Measurements from ENCODE around the gene ZBTB34. TPM values are rescaled to one million over a fixed set of nuclear protein-coding genes. Genes with fewer than 3 reads are reported as not detected.

ZBTB34 gene
- total RNA-seq, 2 donors from 2014 or later: 5.3 to 7.5 TPM

GRCh38 chr9:126874546-126875314 lies 14.3 kb downstream of the ZBTB34 start:
- Histone ChIP-seq H3K36me3 (replicated peaks in 1 of 2; ENCODE audit: insufficient read depth in 1 of 2, low read depth in 2 of 2) (peaks cover 0 to 2% of the 10 kb centered on the region in 2 donors), H3K4me1 (no peaks in the 10 kb centered on the region), H3K4me3 (no peak overlapping the region), H3K27ac (no peak overlapping the region), H3K27me3 (no peaks in the 10 kb centered on the region), H3K9me3 (no peaks in the 10 kb centered on the region)
- ATAC-seq: no peak
- no peak for TF ChIP-seq CTCF (IDR thresholded peaks at IDR 0.05)
- no peak for TF ChIP-seq POLR2A (IDR thresholded peaks at IDR 0.05)
- 70 to 72% methylated on average over 9 of the region's 9 CpGs for WGBS, 2 donors
- DNase-seq: no peak
- intact Hi-C loops (cut with DNase I): no loop called here

DNA sequence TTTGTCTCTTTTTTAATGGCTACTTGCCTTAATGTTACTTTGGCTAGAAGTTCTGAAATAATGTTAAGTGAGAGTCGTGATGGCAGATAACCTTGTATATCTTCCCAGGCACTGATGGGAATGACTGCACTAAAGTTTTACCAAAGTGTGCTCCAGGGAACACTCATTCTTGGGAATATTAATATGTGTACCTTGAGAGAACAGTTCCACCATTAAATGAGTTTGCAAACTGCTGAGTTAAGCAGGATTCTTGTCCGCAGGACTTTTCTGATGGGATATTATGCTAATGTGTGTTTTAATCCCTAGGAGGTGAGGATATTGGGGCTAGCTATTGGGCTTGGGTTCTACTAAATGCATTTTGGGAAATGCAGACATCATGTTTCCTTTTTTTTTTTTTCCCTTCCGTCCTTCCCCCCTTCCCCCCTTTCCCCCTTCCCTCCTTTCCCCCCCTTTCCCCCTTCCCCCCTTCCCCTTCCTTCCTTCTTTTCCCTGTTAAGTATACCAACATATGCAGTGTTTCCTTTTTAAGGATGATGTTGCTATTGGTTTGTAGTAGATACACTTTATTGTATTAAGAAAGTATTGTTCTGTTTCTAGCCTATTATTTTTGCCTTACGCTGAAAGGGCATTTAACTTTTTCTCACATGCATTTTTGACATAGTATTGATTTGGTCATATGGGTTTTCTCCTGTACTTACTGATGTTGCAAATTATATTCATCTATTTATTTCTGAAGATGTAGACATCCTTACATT lies 15.5 kb downstream of the ZBTB34 start:
- DNase-seq (no peak), ATAC-seq (no peak)
- H3K9me3 ChIP-seq: no peaks in the 10 kb centered on the region
- intact Hi-C loops (cut with DNase I): no loop called here
- no peak overlapping the region for H3K4me3 ChIP-seq
- H3K36me3 ChIP-seq (replicated peaks in 1 of 2; ENCODE audit: insufficient read depth in 1 of 2, low read depth in 2 of 2): peaks cover 0 to 9% of the 10 kb centered on the region in 2 donors
- H3K4me1 ChIP-seq: no peaks in the 10 kb centered on the region
- no peak for TF ChIP-seq POLR2A (IDR thresholded peaks at IDR 0.05)
- TF ChIP-seq CTCF (IDR thresholded peaks at IDR 0.05): no peak
- no peaks in the 10 kb centered on the region for H3K27me3 ChIP-seq
- H3K27ac ChIP-seq: no peak overlapping the region
- WGBS, 2 donors: 70 to 76% methylated on average over 4 of the region's 4 CpGs

DNA sequence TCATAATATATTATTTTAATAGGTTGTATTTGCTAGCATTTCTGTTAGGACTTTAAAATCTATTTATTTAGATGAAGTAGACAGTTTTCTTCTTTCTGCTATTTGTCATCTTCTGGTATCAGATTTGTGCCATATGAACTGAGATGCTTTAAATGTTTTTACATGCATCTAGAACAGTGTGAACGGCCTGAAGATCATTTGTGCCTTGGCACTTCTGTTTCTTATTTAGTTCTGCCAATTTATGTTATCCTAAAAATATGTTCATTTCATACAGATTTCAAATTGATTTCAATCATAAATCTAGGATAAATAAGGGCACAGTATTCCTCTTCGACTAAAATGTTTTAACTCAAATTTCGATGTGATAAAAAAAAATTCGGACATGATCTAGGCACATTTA lies 16.1 kb downstream of the ZBTB34 start:
- H3K4me1 ChIP-seq: no peaks in the 10 kb centered on the region
- 80 to 81% methylated on average over 4 of the region's 4 CpGs for WGBS, 2 donors
- TF ChIP-seq POLR2A (IDR thresholded peaks at IDR 0.05) (no peak), CTCF (IDR thresholded peaks at IDR 0.05) (no peak)
- DNase-seq (no peak), ATAC-seq (no peak)
- intact Hi-C loops (cut with DNase I): no loop called here
- H3K4me3 ChIP-seq: no peak overlapping the region
- H3K27ac ChIP-seq: no peak overlapping the region
- peaks cover 0 to 9% of the 10 kb centered on the region in 2 donors for H3K36me3 ChIP-seq (replicated peaks in 1 of 2; ENCODE audit: insufficient read depth in 1 of 2, low read depth in 2 of 2)
- no peaks in the 10 kb centered on the region for H3K27me3 ChIP-seq
- no peaks in the 10 kb centered on the region for H3K9me3 ChIP-seq

- intact Hi-C loops (cut with DNase I): no loop called here
- TF ChIP-seq POLR2A (IDR thresholded peaks at IDR 0.05) (no peak), CTCF (IDR thresholded peaks at IDR 0.05) (no peak)
- no peak overlapping the region for H3K4me3 ChIP-seq
- H3K36me3 ChIP-seq (replicated peaks in 1 of 2; ENCODE audit: insufficient read depth in 1 of 2, low read depth in 2 of 2): peaks cover 0 to 9% of the 10 kb centered on the region in 2 donors
- no peak overlapping the region for H3K27ac ChIP-seq
- 91 to 92% methylated on average over 9 of the region's 9 CpGs for WGBS, 2 donors
- DNase-seq: no peak
- no peaks in the 10 kb centered on the region for H3K9me3 ChIP-seq
- H3K27me3 ChIP-seq: no peaks in the 10 kb centered on the region
- H3K4me1 ChIP-seq: no peaks in the 10 kb centered on the region
- ATAC-seq: no peak
Observed at GRCh38 chr9:126877418-126877817, 17.0 kb downstream of the ZBTB34 start.
